Activated CD8-positive, alpha-beta memory T cell treated with anti-CD3 and anti-CD28 coated beads, Interleukin-2, amount 50 U/mL, for 1 hour (primary cell): ENCODE data around the gene FSIP2.
"Not testable (repeated sequence)": the region's sequence is repeated elsewhere in the genome, so short reads cannot be mapped to it uniquely, and the experiment has no call there.

ENCODE experiments used
- DNase-seq: peaks from one replicate; pipeline ENCODE4 v3.0.0-alpha.2; 2020; ENCODE audit errors: extremely low read depth

FSIP2 gene

DNA sequence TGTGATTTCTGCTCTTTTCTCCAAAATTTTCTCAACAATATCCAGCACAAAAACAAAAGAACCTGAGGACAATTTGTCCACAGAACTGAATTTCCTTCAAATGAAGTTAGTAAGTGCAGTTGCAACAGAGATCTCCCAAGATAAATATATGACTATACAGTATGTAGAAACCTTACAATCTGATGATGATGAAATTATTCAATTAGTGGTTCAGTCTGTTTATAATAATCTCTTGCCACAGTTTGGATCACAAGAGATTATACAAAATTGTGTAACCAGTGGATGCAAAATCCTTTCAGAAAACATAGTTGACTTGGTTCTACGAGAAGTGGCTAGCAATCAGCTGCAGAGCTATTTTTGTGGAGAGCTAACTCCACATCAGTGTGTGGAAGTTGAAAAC lies 68.7 kb downstream of the FSIP2 start:
- no peak for DNase-seq

DNA sequence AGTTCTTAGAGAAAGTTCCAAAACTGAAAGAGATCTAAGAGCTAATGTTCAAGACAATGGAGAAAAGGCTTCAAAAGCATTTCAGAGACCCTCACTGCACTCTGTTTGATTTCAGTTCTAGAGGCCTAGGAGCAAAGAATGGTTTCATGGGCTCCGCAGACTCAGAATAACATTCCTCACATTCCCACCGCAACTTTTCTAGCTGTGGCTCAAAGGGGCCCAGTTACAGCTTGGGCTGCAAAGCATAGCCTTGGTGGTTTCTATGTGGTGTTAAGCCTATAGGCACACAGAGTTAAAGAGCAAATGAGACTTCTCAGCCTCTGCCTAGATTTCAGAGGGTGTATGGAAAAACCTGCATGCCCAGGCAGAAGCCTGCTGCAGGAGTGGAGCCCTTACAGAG lies 73.0 kb downstream of the FSIP2 start:
- DNase-seq, result no peak

DNA sequence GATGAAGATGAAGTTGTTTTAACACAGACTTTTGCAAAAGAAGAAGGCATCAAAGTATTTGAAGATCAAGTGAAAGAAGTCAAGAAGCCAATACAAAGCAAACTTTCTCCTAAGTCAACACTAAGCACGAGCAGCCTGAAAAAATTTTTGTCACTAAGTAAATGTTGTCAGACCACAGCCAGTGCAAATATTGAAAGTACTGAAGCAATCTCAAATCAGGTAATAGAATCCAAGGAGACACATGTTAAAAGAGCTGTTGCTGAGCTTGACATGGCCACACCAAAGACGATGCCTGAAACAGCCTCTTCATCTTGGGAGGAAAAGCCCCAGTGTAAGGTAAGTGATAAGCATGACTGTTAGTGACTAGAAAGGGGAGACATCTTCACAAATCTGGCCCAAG lies 75.1 kb downstream of the FSIP2 start:
- no peak for DNase-seq

DNA sequence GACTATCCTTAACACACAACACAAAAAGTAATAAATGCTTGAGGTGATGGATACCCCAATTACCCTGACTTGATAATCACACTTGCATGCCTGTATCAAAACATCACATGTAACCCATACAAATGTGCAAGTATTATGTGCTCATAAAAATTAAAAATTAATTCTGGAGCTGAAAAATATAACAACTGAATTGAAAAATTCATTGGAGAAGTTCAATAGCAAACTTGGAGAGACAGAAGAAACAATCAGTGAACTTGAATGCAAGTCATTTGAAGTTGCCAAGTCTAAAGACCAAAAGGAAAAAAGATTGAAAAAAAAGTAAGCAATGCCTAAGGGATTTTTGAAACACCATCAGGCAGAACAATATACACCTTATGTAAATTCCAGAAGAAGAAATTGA lies 79.4 kb downstream of the FSIP2 start:
- DNase-seq, result no peak

DNA sequence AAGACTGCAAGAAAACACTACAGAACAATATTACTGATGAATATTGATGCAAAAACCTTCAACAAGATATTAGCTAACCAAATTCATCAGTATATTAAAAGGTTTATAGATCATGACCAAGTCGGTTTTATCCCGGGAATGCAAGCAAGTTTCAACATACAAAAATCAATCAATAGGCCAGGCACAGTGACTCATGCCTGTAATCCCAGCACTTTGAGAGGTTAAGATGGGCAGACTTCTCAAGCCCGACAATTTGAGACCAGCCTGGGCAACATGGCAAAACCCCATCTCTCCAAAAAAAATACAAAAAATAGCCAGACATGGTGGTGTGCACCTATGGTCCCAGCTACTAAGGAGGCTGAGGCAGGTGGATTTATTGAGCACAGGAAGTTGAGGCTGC lies 82.9 kb downstream of the FSIP2 start:
- DNase-seq, result no peak

DNA sequence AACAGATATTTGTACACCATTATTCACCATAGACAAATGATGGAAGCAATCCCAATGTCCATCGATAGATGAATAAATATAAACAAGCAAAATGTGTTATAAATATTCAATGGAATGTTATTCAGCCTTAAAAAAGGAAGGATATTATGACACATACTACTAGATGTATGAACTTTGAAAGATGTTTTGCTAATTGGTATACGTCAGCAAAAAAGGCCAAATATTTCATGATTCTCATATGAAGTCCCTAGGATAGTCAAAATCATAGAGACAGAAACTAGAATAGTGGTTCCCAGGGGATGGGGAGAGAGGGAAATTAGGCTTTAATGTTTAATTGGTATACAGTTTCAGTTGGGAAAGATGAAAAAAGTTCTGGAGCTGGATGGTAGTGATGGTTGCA lies 85.2 kb downstream of the FSIP2 start:
- DNase-seq, result no peak

DNA sequence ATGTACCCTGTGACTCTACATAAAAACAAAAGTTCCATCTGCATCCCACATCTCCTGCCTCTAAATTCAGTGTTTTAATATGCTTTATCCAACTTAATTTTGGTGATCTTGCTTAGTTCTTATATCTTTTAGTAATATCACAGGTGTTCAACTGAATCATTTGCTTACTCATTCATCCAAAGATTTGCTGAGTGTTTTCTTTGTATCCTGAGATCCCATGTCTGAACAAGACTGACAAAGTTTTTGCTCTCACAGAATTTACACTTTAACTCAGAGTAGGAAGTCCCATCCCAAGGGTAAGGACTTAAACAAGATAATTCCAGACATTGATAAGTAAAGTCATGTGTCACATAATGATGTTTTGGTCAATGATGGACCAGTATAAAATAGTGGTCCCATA lies 87.0 kb downstream of the FSIP2 start:
- DNase-seq, result no peak

DNA sequence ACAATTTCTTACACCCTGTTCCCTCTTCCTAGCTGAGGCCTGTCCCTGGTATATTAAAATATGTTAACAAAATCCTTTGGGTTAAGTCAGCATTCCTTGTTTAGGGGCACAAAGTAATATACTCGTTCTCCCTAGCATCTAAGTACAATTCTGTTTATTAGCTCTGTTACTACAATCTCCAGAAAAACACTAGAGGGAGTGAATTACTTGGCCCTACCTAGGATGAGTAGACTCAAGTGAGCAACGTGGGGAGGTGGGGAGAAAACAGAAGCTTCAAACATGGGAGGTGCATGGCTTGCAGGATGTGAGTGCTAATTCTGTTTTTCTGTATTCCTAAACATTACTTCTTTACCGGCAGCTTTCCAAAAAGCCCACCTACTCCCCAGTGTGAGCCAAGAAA lies 89.7 kb downstream of the FSIP2 start:
- DNase-seq, result no peak

DNA sequence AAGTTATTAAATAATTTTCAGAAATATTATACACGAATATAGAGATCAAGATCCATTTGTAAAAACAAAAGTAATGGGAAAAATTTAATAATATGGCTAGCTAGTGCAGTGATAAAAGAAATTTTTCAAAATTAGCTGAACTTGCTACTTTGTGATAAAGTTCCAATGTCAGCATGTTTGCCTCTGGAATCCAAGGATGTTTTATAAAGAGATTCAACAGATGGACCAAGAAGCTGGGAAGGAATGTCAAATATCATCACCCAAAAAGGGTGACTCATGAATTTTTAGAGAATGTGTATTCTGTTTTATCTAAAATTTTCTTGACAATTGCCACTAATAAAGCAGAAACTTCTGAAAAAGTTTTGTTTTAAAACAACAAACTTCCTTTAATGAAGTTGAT lies 95.3 kb downstream of the FSIP2 start:
- no peak for DNase-seq

DNA sequence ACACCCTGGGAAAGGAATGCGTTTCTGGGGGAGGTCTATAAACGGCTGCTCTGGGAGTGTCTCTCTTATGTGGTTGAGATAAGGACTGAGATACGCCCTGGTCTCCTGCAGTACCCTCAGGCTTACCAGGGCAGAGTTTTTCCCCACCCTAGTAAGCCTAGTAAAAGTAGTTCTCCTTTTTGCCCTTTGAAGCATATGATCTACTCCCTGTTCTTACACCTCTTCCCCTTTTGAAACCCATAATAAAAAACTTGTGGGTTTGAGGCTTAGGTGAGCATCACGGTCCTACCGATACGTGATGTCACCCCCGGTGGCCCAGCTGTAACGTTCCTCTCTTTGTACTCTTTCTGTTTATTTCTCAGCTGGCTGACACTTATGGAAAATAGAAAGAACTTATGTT lies 97.4 kb downstream of the FSIP2 start:
- no peak for DNase-seq

DNA sequence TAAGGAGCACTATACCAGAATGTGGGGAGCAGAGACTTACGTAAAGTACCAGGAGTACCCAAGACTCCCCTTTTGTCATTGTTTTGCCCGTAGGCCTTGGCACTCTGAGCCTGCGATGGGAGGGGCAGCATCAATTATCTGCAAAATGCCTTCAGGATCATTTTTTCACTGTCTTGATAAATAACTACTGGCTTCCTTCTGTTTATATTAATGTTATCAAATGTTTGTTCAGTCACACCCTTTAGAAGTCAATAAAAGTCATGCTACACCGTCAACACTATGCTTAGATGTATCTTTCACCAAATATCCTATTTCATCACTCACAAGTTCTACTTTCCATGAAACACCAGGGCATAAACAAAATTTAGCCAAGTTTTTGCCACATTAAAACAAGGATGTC lies 116.3 kb downstream of the FSIP2 start:
- DNase-seq, result no peak

DNA sequence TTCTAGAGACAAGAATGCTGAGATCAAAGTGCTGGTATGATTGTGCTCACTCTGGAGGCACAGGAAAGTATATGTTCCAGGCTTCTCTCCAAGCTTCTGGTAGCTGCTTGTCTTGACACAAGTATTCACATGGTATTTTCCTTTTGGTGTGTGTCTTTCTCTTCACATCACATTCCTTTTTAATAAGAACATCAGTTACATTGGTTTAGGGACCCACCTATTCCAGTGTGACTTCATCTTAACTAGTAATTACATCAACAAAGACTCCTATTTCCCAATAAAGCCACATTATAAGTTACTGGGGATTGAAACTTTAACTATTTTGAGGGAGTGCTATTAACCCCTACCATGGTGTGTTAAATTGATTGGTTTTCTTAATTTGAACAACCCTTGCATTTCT lies 119.1 kb downstream of the FSIP2 start:
- DNase-seq, result no peak

DNA sequence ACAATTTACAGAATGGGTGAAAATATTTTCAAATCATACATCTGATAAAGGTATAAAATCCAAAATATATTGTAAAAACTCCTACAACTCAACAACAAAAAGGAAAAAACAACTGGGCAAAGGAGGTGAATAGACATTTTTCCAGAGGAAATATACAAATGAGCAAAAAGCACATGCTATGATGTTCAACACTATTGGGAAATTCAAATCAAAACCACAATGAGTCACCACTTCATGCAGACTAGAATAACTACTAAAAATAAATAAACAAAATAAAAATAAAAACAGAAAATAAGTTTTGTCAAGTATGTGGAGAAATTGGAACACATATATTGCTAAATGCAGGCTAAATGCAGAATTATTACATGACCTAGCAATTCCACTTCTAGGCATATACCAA lies 120.9 kb downstream of the FSIP2 start:
- no peak for DNase-seq

DNA sequence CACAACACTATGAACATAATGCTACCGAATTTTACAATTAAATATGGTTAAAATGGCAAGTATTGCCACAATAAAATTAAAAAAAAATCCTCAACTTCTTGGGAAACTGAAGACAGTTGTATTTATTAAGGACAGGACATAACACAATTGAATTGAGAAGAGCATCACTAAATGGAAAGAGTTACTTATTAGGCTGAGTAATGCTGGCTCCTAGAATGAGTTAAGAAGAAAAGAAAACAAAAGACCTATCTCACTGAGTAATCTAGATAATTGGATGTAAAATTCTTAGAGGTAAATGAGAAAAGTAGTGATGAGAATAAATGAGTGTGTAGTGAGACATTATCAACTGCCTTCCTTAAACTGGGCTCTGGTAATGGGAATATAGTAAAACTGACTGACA lies 121.7 kb downstream of the FSIP2 start:
- DNase-seq, result no peak

DNA sequence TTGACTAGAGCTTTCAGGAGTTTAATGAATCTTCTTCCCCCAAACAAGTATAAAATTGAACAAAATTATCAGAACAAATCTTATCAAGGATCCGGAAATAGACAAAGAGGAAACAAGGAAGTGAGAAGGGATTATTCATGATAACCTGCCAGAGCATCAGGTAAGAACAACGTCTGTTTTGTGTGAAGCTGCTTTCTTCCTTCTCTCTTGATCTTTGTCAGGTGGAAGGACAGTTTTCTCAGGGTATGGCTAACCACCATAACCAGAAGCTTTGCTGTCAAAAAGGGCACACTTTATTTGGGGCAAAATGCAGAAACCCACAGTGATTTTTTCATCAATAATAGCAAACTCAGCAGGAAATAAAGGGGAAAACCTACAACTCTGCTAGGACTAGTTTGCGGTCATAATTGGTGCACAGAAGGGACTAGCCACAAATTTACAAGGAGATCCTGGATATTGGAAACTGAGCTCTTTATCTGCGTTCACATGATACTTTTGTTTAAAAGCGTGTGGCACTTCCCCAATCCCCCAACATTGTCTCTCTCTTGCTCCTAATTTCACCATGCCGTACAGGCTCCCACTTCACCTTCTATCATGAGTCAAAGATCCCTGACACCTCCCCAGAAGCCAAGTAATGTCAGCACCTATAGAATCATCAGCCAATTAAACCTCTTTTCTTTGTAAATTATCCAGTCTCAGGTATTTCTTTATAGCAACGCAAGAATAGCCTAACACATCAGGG lies 124.2 kb downstream of the FSIP2 start:
- no peak for DNase-seq

DNA sequence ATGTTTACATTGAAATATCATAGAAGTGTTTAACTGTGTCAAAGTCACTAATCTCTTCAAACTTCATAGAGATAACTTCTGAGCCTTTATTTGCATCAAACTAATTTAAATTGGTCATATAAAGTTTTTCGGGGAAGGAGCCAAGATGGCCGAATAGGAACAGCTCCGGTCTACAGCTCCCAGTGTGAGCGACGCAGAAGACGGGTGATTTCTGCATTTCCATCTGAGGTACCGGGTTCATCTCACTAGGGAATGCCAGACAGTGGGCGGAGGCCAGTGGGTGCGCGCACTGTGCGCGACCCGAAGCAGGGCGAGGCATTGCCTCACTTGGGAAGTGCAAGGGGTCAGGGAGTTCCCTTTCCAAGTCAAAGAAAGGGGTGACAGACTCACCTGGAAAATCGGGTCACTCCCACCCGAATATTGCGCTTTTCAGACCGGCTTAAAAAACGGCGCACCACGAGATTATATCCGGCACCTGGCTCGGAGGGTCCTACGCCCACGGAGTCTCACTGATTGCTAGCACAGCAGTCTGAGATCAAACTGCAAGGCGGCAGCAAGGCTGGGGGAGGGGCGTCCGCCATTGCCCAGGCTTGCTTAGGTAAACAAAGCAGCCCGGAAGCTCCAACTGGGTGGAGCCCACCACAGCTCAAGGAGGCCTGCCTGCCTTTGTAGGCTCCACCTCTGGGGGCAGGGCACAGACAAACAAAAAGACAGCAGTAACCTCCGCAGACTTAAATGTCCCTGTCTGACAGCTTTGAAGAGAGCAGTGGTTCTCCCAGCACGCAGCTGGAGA lies 126.1 kb downstream of the FSIP2 start:
- DNase-seq, result not testable (repeated sequence)

DNA sequence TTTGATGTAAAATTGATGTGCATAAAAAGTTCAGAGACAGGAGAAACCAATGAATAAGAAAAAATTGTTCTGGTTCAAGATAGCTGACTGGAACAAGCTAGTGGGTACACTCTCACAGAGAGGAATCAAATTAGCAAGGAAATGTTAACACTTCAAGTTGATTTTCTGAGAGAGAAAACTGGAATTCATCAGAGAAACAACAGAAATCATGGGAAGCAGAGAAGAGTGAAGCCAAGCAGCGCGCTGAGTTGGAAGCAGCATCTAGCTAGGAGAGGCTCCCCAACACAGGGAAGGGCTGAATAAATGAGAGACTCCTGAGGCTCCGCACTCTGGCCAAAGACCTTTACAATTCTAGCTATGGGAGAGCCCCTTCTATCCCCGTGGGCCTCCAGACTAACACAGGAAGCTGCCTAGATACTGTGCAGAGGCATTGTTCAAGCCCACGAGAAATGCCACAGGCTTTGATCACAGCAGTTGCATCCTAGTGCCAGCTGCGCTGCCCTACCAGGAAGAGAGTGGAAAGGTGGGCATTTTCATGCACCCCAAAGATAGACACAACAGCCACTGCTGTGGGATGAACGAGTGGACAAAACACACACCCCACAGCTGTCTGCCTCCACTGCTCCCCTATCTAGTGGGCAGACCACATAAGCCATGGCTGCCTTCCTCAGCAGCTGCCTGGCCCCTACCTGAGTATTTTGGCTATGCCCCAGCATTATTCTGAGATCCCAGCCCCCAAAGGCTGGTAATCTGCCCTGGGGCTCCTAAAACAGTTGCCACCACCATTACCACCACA lies 136.7 kb downstream of the FSIP2 start:
- no peak for DNase-seq

DNA sequence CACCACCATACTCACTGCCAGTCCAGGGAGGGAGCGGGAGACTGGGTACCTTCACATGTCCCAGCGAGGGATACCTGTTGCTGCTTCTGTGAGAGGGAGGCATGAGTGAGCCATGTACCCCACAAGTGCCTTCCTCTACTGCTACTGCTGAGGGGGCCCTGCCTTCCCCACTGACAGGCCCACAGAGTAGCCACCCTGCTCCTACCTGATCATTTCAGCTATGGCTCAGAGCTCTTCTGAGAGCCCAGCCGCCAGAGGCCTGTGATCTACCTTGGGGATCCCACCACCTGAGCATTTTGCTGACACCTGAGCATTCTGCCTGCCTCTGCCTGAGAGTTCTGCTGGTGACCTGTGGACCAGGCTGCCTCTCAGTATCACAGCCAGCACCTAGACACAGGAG lies 137.6 kb downstream of the FSIP2 start:
- DNase-seq, result no peak

DNA sequence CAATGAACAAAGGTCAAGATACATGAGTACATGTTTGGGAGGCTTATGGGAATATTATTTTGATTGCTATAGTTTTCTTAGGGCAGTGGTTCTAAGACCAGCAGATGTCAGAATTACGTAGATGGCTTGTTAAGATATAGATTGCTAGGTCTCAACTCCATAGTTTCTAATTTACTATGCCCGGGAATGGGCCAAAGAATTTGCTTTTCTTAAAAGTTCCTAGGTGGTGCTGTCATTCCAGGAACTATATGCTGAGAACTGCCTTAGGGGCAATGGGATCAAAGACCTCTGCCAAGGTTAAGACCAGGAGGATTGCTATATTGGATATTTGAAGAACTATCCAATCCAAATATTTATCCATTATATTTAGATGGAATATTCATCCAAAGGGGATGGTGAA lies 141.8 kb downstream of the FSIP2 start:
- DNase-seq, result no peak
